NB4 (cell line): ENCODE results near the gene CEMIP.
A peak's percentile ranks its signal among the peaks of the same experiment; 100 is the strongest.

Source experiments
- DNase-seq: peaks from one replicate; pipeline ENCODE4 v3.0.0; 2010; ENCODE audit warnings: low read depth
- H3K4me3 ChIP-seq: one replicate; pipeline ENCODE4 v1.5.1; 2011; ENCODE audit warnings: mild to moderate bottlenecking, low read depth, low read length, moderate library complexity
- MYC ChIP-seq: IDR thresholded peaks from 2 replicates; pipeline ENCODE4 v1.6.1; 2011; ENCODE audit warnings: low read depth, low read length
- POLR2A ChIP-seq: IDR thresholded peaks from 2 replicates; pipeline ENCODE4 v1.6.1; 2011; ENCODE audit warnings: mild to moderate bottlenecking; ENCODE audit not compliant: insufficient read length; ENCODE audit errors: extremely low read depth
- TF ChIP-seq, protein P1 (sequence below): IDR thresholded peaks from 2 replicates; pipeline ENCODE4 v1.6.1; 2011; ENCODE audit warnings: low read depth, low read length
- TF ChIP-seq, protein P2 (sequence below): IDR thresholded peaks from one replicate; pipeline ENCODE4 v1.5.1; 2012; ENCODE audit warnings: low read depth, low read length

The CEMIP gene

DNA sequence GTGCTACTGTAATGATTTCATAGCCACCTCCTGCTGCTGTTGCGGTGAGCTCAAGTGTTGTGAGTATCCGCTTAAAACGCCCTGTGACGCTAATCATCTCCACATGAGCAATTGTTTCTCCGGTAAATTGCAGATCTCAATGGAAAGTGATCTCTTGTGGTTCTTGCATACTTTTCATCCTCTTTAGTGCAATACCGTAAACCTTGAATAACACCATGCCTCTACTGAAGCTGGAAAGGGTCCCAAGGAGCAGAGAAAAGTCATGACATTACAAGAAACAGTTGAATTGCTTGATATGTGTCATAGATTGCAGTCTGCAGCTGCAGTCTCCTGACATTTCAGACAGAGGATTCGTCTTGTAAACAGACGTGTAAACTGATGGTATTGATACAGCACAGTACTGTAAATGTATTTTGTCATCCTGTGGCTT lies 6.0 kb upstream of the CEMIP start:
- no peak for DNase-seq
- TF ChIP-seq, protein P1, sequence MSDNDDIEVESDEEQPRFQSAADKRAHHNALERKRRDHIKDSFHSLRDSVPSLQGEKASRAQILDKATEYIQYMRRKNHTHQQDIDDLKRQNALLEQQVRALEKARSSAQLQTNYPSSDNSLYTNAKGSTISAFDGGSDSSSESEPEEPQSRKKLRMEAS, result no peak
- TF ChIP-seq MYC (no peak), POLR2A (no peak)
- TF ChIP-seq, protein P2, sequence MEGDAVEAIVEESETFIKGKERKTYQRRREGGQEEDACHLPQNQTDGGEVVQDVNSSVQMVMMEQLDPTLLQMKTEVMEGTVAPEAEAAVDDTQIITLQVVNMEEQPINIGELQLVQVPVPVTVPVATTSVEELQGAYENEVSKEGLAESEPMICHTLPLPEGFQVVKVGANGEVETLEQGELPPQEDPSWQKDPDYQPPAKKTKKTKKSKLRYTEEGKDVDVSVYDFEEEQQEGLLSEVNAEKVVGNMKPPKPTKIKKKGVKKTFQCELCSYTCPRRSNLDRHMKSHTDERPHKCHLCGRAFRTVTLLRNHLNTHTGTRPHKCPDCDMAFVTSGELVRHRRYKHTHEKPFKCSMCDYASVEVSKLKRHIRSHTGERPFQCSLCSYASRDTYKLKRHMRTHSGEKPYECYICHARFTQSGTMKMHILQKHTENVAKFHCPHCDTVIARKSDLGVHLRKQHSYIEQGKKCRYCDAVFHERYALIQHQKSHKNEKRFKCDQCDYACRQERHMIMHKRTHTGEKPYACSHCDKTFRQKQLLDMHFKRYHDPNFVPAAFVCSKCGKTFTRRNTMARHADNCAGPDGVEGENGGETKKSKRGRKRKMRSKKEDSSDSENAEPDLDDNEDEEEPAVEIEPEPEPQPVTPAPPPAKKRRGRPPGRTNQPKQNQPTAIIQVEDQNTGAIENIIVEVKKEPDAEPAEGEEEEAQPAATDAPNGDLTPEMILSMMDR, result no peak
- H3K4me3 ChIP-seq, result no peak overlapping the region

DNA sequence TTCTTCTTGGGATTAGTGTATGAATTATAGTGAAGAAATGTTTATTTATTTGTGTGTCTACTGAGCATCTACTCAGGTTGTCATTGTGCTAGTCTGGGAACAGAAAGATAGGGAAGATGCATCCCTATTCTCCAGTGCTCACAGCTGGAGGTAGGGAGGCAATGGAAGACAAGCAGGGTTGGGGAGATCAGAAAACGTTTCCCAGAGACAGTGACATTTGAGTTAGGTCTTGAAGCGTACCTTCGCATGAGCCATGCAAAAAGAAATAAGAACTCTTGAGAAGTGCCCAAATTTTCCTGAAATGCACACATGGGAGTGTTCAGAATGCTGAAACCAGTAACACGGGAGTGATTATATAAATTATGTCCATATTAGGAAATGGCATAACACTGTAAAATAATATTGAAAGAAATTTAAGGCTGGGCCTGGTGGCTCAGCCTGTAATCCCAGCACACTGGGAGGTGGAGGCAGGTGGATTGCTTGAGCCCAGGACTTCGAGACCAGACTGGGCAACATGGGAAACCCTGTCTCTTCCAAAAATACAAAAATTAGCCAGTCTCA lies 5.3 kb upstream of the CEMIP start:
- H3K4me3 ChIP-seq, result no peak overlapping the region
- TF ChIP-seq MYC (no peak), POLR2A (no peak)
- TF ChIP-seq, protein P1, result no peak
- no peak for DNase-seq

DNA sequence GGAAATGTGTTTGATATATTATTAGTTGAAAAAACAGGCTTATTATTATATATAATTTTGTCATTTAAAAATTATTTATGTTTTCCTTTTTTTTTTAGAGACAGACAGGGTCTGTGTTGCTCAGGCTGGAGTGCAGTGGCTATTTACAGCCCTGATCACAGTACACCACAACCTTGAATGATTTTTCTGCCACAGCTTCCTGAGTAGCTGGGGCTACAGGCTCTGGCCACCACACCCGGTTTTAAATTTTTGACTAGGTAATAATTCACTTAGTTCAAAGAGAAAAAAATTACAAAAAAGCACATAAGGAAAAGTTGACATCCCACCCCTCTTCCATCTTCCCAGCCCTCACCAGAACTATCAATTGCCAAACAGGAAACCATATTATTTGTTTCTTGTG lies 4.7 kb upstream of the CEMIP start:
- TF ChIP-seq MYC, result no peak
- no peak for TF ChIP-seq POLR2A
- no peak for DNase-seq
- H3K4me3 ChIP-seq, result no peak overlapping the region

DNA sequence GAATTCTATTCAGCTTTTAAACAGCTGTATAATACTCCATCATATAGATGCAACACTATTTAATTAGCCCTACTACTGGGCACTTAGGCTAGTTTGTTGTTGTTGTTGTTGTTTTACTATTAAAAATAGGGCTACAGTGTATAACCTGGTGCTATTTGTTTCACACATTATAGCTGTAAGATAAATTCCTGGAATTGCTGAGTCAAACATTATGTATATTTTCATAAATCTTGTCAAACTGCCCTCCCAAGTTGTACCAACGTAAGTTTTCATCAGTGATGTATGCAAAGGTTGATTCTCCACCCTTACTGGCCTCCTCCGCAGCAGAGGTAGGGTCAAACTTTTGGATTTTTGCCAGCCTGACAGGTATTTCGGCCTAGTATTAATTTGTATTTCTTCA lies 3.8 kb upstream of the CEMIP start:
- H3K4me3 ChIP-seq, result no peak overlapping the region
- DNase-seq, result no peak
- TF ChIP-seq, protein P1, result no peak
- TF ChIP-seq POLR2A (no peak), MYC (no peak)
- TF ChIP-seq, protein P2, result no peak

DNA sequence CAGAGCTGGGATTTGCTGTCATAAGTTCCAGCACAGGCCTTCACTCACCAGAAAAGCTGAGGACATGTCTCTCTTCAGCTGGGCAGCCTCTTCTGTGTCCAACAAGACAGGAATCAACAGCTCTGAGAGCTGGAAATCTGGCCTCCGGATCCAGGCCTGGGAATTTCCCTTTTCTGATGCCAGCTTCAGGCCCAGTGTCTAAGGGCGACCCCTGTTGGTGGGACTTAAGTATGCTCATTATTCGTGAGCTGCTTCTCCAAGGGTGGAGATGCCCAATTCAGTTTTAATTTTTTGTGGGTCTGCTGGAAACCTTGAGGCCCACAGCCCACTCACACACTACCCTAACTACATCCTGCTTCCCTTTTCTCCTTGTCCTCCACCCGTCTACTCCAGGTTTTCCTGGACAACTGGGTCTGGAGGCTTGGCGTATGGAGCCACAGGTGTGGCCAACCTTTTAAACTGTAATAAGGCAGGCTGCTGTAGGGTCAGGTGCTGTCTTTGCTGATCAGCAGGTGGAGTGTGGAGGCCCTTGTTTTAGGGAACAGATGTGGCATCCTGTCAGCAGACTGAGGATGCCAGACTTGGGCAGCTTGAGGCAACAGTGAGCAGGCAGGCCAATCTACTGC lies 2.6 kb upstream of the CEMIP start:
- peak; percentile 63 for DNase-seq
- TF ChIP-seq, protein P1, result no peak
- TF ChIP-seq, protein P2, result peak; percentile 62
- no peak overlapping the region for H3K4me3 ChIP-seq

DNA sequence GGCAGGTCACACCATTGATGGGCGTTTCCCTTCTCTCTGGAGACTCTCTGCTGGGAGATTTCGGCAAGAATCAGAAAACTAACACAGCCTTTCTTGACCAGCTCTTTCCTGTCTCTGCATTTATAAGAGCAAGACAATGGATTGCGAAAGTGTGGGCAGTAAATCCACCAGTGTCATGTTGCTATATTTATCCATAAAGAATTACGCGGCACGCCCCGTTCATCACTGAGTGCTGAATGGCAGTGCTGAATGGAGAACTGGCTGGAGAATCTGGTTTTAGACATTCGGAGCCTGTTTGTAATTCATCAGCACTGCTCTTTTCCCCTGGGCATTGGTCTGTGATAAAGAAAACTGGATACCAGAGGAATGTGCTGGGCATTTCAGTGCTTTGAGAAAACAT lies 2.0 kb upstream of the CEMIP start:
- no peak overlapping the region for H3K4me3 ChIP-seq
- TF ChIP-seq, protein P1, result no peak
- TF ChIP-seq, protein P2, result no peak
- TF ChIP-seq MYC (no peak), POLR2A (no peak)
- peak; percentile 80 for DNase-seq
